ENCODE measurements around the gene EXOG. TPM values are rescaled to one million over a fixed set of nuclear protein-coding genes. Genes with fewer than 3 reads are reported as not detected.

Gene EXOG
- total and polyA plus RNA-seq, 2 donors (not counting 3 experiments of a cell fraction or from before 2014, with no cell fraction given), result 10.8 to 21.9 TPM

DNA sequence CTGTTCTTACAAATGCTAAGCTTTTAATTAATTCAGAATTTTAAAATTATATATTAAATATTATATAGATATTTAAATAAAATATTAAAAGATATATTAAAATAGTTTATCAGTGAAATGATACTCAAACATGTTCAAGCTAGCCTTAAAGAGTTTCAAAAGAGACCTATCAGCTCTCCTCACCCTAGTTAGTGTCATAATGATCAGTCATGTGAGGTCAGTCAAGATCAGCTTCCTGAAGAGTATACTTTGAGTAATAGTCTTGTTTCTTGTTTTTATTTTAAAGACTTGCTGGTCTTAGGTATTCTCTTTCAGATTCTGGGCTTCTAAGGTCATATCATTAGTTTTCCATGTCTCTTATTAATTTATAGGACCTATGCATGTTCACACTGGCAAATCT lies 14.5 kb downstream of the EXOG start:
- no TSS peak for BruUV-seq (replicated peaks)
- no peak overlapping the region for H3K9ac ChIP-seq (replicated peaks; ENCODE audit: extremely low read depth, insufficient read depth, low read length)
- no peaks in the 10 kb centered on the region for H3K4me1 ChIP-seq (ENCODE audit: control insufficient read depth, extremely low read depth, insufficient read depth, low read length)
- DNase-seq (ENCODE audit: low read depth, low spot score), result no peak
- H3K9me3 ChIP-seq (replicated peaks; ENCODE audit: control insufficient read depth, insufficient read depth, low read length), result no peaks in the 10 kb centered on the region
- H3K79me2 ChIP-seq (ENCODE audit: control insufficient read depth, insufficient read depth, low read length), result no peaks in the 10 kb centered on the region
- intact Hi-C loops (cut with micrococcal nuclease) (no loop called here), dilution Hi-C loops (cut with MboI; ENCODE audit: extremely low pct_ligation_motif_present, low sequenced_read_pairs) (no loop called here)
- ChIA-PET CTCF (interaction anchor here (1.2 to 1.9 kb wide), 4 partner anchors 11 to 152 kb away, joined by 5 to 8 read pairs (median 6); partner anchors contain the start of gene EXOG), POLR2A (no interaction called here)
- TF ChIP-seq JUN (IDR thresholded peaks at IDR 0.05; ENCODE audit: borderline replicate concordance, insufficient read depth, insufficient read length, low read depth), result no peak
- no peak for TF ChIP-seq FOS (IDR thresholded peaks at IDR 0.05; ENCODE audit: borderline replicate concordance, insufficient read depth, low read length)
- no peak for TF ChIP-seq EZH2 (IDR thresholded peaks at IDR 0.05; ENCODE audit: borderline replicate concordance, low read depth, low read length, severe bottlenecking)
- TF ChIP-seq POLR2A (IDR thresholded peaks at IDR 0.05; ENCODE audit: low read depth, low read length), result no peak
- TF ChIP-seq, protein P1, sequence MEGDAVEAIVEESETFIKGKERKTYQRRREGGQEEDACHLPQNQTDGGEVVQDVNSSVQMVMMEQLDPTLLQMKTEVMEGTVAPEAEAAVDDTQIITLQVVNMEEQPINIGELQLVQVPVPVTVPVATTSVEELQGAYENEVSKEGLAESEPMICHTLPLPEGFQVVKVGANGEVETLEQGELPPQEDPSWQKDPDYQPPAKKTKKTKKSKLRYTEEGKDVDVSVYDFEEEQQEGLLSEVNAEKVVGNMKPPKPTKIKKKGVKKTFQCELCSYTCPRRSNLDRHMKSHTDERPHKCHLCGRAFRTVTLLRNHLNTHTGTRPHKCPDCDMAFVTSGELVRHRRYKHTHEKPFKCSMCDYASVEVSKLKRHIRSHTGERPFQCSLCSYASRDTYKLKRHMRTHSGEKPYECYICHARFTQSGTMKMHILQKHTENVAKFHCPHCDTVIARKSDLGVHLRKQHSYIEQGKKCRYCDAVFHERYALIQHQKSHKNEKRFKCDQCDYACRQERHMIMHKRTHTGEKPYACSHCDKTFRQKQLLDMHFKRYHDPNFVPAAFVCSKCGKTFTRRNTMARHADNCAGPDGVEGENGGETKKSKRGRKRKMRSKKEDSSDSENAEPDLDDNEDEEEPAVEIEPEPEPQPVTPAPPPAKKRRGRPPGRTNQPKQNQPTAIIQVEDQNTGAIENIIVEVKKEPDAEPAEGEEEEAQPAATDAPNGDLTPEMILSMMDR (IDR thresholded peaks at IDR 0.05; ENCODE audit: extremely low read depth in 1 of 2, insufficient read depth in 1 of 2, low read depth in 1 of 2, low read length in 2 of 2), result no peak
- TF ChIP-seq GATA2 (IDR thresholded peaks at IDR 0.05; ENCODE audit: insufficient read depth, insufficient read length, low read depth, low read length), result no peak
- TF ChIP-seq, protein P2, sequence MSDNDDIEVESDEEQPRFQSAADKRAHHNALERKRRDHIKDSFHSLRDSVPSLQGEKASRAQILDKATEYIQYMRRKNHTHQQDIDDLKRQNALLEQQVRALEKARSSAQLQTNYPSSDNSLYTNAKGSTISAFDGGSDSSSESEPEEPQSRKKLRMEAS (IDR thresholded peaks at IDR 0.05; ENCODE audit: insufficient read depth, insufficient read length), result no peak
- TF ChIP-seq POLR2AphosphoS5 (IDR thresholded peaks at IDR 0.05; ENCODE audit: insufficient read depth, low read depth, low read length), result no peak
- no peak for TF ChIP-seq MYC (IDR thresholded peaks at IDR 0.05; ENCODE audit: low read depth, low read length)
- H3K27ac ChIP-seq (ENCODE audit: insufficient read depth, low read depth, low read length), result no peak overlapping the region
- no peaks in the 10 kb centered on the region for H3K27me3 ChIP-seq (ENCODE audit: control insufficient read depth in 2 of 2, insufficient read depth in 2 of 2, low read length in 2 of 2)
- no peaks in the 10 kb centered on the region for H3K9me1 ChIP-seq (replicated peaks; ENCODE audit: control insufficient read depth, extremely low read depth, insufficient read depth, low read length)
- no peak overlapping the region for H3K4me3 ChIP-seq (replicated peaks in 1 of 3; ENCODE audit: insufficient read depth in 1 of 3, low read depth in 1 of 3, low read length in 3 of 3)
- H3K4me2 ChIP-seq (ENCODE audit: insufficient read depth, low read length), result no peak overlapping the region
- H4K20me1 ChIP-seq (replicated peaks; ENCODE audit: control insufficient read depth, extremely low read depth, insufficient read depth, low read length), result no peaks in the 10 kb centered on the region
- no peak overlapping the region for H2AFZ ChIP-seq (ENCODE audit: low read depth, low read length)
- no peak for FAIRE-seq
- H3K36me3 ChIP-seq (ENCODE audit: control insufficient read depth in 2 of 2, extremely low read depth in 1 of 2, insufficient read depth in 2 of 2, low read length in 2 of 2), result peaks cover 3 to 12% of the 10 kb centered on the region in 2 experiments
